Suprapubic skin (tissue), 4 donors: ENCODE measurements around the gene COPS2. TPM values are rescaled to one million over a fixed set of nuclear protein-coding genes. Genes with fewer than 3 reads are reported as not detected.

Experiments
- DNase-seq, 2 donors: peaks; one replicate each; pipeline ENCODE4 v3.0.0-alpha.2; 2019; ENCODE audit warnings: low spot score in 2 of 2
- H3K27ac ChIP-seq: fragments of 200-600 bp; sonication (generic); one replicate; pipeline ENCODE4 v1.5.1; 2019
- H3K27me3 ChIP-seq: fragments of 200-600 bp; sonication (generic); one replicate; pipeline ENCODE4 v1.5.1; 2019
- H3K36me3 ChIP-seq: fragments of 200-600 bp; sonication (generic); one replicate; pipeline ENCODE4 v1.5.1; 2019
- H3K4me1 ChIP-seq: fragments of 200-600 bp; sonication (generic); one replicate; pipeline ENCODE4 v1.5.1; 2019
- H3K4me3 ChIP-seq: fragments of 200-600 bp; sonication (generic); one replicate; pipeline ENCODE4 v1.5.1; 2019; ENCODE audit warnings: mild to moderate bottlenecking
- H3K9me3 ChIP-seq: fragments of 200-600 bp; sonication (generic); one replicate; pipeline ENCODE4 v1.5.1; 2019
- CTCF ChIP-seq, 2 donors: fragments of 200-600 bp in 1 of 2; fragments of 450-650 bp in 1 of 2; sonication (generic) in 1 of 2; IDR thresholded peaks; one replicate each; pipeline ENCODE4 v1.5.1; 2016 to 2019; ENCODE audit warnings: antibody characterized with exemption in 2 of 2, mild to moderate bottlenecking in 1 of 2, moderate library complexity in 1 of 2
- EP300 ChIP-seq: sonication (generic); formaldehyde crosslinking; IDR thresholded peaks from one replicate; pipeline ENCODE4 v1.6.1; 2017; ENCODE audit warnings: antibody characterized with exemption
- POLR2A ChIP-seq, 2 donors: fragments of 450-650 bp; IDR thresholded peaks; one replicate each; pipeline ENCODE4 v1.6.1; 2017; ENCODE audit warnings: antibody characterized with exemption in 2 of 2, mild to moderate bottlenecking in 2 of 2, moderate library complexity in 2 of 2
- POLR2AphosphoS5 ChIP-seq, 3 donors: sonication (generic); formaldehyde crosslinking; IDR thresholded peaks; one replicate each; pipeline ENCODE4 v1.6.1; 2017; ENCODE audit warnings: antibody characterized with exemption in 3 of 3
- WGBS: methylation state at CpG from one replicate; pipeline ENCODE4 v1.1.5; 2018; 5-methylcytosine and 5-hydroxymethylcytosine counted together
- total RNA-seq, 4 donors: library from RNA; depleted of rRNA; stranded (reverse); fragments of >200 nt; gene quantifications; one replicate each; pipeline ENCODE4 v1.1.0, GENCODE V29; 2016

COPS2 gene
- total RNA-seq, 4 donors from 2014 or later = 39.6 to 55.1 (median 47.7) TPM

GRCh38 chr15:49088996-49089395, 66.4 kb downstream of the COPS2 start:
- Histone ChIP-seq H3K27ac (no peak overlapping the region), H3K27me3 (no peaks in the 10 kb centered on the region), H3K9me3 (no peaks in the 10 kb centered on the region), H3K4me3 (no peak overlapping the region), H3K36me3 (no peaks in the 10 kb centered on the region), H3K4me1 (no peaks in the 10 kb centered on the region)
- no peak for TF ChIP-seq POLR2AphosphoS5 (IDR thresholded peaks at IDR 0.05)
- no peak for TF ChIP-seq CTCF (IDR thresholded peaks at IDR 0.05)
- no peak for TF ChIP-seq POLR2A (IDR thresholded peaks at IDR 0.05)
- no peak for TF ChIP-seq EP300
- WGBS = 77% methylated on average over 4 of the region's 4 CpGs
- no peak for DNase-seq

GRCh38 chr15:49085696-49086459, 69.5 kb downstream of the COPS2 start:
- no peaks in the 10 kb centered on the region for H3K36me3 ChIP-seq
- WGBS = 92% methylated on average over 5 of the region's 5 CpGs
- TF ChIP-seq POLR2A (IDR thresholded peaks at IDR 0.05) = no peak
- H3K4me3 ChIP-seq = no peak overlapping the region
- no peak for DNase-seq
- H3K27me3 ChIP-seq = no peaks in the 10 kb centered on the region
- no peak overlapping the region for H3K27ac ChIP-seq
- H3K9me3 ChIP-seq = no peaks in the 10 kb centered on the region
- no peaks in the 10 kb centered on the region for H3K4me1 ChIP-seq

GRCh38 chr15:49084285-49084570, 71.2 kb downstream of the COPS2 start:
- Histone ChIP-seq H3K4me3 (no peak overlapping the region), H3K27ac (no peak overlapping the region), H3K4me1 (no peaks in the 10 kb centered on the region), H3K27me3 (no peaks in the 10 kb centered on the region), H3K9me3 (no peaks in the 10 kb centered on the region), H3K36me3 (no peaks in the 10 kb centered on the region)
- WGBS = 96% methylated on average over 3 of the region's 3 CpGs
- TF ChIP-seq EP300 = no peak
- TF ChIP-seq POLR2AphosphoS5 (IDR thresholded peaks at IDR 0.05) = no peak
- no peak for TF ChIP-seq CTCF (IDR thresholded peaks at IDR 0.05)
- no peak for TF ChIP-seq POLR2A (IDR thresholded peaks at IDR 0.05)
- no peak for DNase-seq

GRCh38 chr15:49083401-49084284, 71.8 kb downstream of the COPS2 start:
- no peak for DNase-seq
- WGBS = 90% methylated on average over 5 of the region's 5 CpGs

GRCh38 chr15:49082960-49083359, 72.4 kb downstream of the COPS2 start:
- 71% methylated on average over 1 of the region's 1 CpG for WGBS
- H3K4me3 ChIP-seq = no peak overlapping the region
- no peak for TF ChIP-seq EP300
- TF ChIP-seq POLR2A (IDR thresholded peaks at IDR 0.05) = no peak
- TF ChIP-seq POLR2AphosphoS5 (IDR thresholded peaks at IDR 0.05) = no peak
- TF ChIP-seq CTCF (IDR thresholded peaks at IDR 0.05) = no peak
- no peaks in the 10 kb centered on the region for H3K27me3 ChIP-seq
- H3K9me3 ChIP-seq = no peaks in the 10 kb centered on the region
- no peaks in the 10 kb centered on the region for H3K4me1 ChIP-seq
- no peak overlapping the region for H3K27ac ChIP-seq
- H3K36me3 ChIP-seq = no peaks in the 10 kb centered on the region
- DNase-seq = no peak

More at GRCh38 chr15:49083401-49084284, 71.8 kb downstream of the COPS2 start:
- Histone ChIP-seq H3K9me3 (no peaks in the 10 kb centered on the region), H3K27ac (no peak overlapping the region), H3K4me3 (no peak overlapping the region), H3K4me1 (no peaks in the 10 kb centered on the region), H3K36me3 (no peaks in the 10 kb centered on the region), H3K27me3 (no peaks in the 10 kb centered on the region)
- no peak for TF ChIP-seq CTCF (IDR thresholded peaks at IDR 0.05)
- TF ChIP-seq POLR2A (IDR thresholded peaks at IDR 0.05) = no peak
- no peak for TF ChIP-seq EP300
- no peak for TF ChIP-seq POLR2AphosphoS5 (IDR thresholded peaks at IDR 0.05)
